Stimulated activated CD8-positive, alpha-beta memory T cell treated with anti-CD3 and anti-CD28 coated beads, Interleukin-2, amount 100 ng/mL, for 1 hour (primary cell): ENCODE measurements around the gene POLR2H.

Experiments
- DNase-seq, 2 donors: peaks; one replicate each; pipeline ENCODE4 v3.0.0-alpha.2; 2020; ENCODE audit warnings: low read depth in 2 of 2

POLR2H gene

GRCh38 chr3:184352149-184352785, 9.2 kb upstream of the POLR2H start:
- DNase-seq = no peak

GRCh38 chr3:184352897-184353545, 8.5 kb upstream of the POLR2H start:
- no peak for DNase-seq

DNA sequence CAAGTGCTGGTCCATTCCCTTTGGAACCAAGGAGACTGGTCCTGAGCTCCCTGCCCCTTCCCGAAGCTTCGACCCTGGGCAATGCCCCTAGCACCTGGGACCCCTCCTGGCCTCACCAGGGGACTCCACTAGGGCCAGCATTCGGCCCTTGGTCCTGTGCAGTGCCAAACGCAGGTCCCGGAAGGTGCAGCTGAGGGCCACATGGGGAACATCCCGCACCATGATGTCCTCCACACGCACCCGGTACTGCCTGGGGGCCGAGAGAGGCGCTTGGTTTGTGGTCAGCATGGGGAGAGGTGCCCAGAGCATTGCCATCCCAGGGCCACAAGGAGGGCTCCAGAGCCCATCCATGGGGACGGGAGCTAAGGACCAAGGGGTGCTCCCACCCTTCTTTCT, 8.0 kb upstream of the POLR2H start:
- DNase-seq = no peak

- peak in 1 of 2 donors; percentile 43 for DNase-seq
These were observed 7.3 kb upstream of the POLR2H start for GRCh38 chr3:184354121-184354728.

GRCh38 chr3:184354754-184355153, 6.8 kb upstream of the POLR2H start:
- DNase-seq = no peak

GRCh38 chr3:184355261-184356040, 6.1 kb upstream of the POLR2H start:
- DNase-seq = no peak

- no peak for DNase-seq
These were observed 4.0 kb upstream of the POLR2H start for GRCh38 chr3:184357248-184358123.

GRCh38 chr3:184358124-184358767, 3.3 kb upstream of the POLR2H start:
- DNase-seq = no peak

- no peak for DNase-seq
These were observed 2.6 kb upstream of the POLR2H start for GRCh38 chr3:184358921-184359350.

GRCh38 chr3:184359610-184360009, 1.9 kb upstream of the POLR2H start:
- no peak for DNase-seq

DNA sequence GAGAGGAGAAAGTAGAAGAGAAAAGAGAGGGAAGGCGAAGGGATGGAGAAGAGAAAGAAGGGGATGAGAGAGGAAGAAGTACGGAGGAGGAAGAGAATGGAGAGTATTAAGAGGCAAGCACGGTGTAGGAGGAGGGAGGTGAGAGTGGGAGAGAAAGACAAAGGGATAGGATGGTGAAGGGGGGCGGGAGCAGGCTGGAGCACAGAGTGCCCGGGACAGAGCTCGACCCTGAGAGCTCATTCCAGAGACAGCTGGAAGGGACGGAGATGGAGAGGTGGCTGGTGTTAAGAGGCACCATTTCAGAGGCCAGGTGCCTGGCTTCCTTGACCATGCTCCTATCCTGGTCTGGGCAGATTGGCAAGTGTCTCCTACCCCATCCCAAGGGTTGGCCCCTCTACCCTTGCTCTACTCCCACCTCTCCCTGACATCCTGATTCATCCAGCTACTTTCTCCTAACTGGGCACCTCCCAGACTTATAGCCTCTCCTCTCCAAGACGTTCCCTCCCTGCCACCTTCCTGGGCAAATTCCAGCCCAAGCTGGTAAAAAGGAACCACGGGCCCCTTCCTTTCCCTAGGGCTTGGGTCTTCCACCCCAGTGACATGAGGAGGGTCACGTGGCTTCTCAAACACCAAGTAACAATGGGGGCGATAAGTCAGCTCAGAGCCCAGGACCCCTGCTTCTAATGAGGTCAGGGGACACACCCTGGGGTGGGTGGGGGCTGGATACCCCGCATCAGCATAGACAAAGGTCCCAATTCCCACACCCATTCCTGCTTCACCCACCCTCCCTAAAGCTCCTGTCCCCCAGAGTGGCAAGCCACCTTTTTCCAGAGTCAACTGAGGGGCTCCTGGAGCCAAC, 1.2 kb upstream of the POLR2H start:
- no peak for DNase-seq

DNA sequence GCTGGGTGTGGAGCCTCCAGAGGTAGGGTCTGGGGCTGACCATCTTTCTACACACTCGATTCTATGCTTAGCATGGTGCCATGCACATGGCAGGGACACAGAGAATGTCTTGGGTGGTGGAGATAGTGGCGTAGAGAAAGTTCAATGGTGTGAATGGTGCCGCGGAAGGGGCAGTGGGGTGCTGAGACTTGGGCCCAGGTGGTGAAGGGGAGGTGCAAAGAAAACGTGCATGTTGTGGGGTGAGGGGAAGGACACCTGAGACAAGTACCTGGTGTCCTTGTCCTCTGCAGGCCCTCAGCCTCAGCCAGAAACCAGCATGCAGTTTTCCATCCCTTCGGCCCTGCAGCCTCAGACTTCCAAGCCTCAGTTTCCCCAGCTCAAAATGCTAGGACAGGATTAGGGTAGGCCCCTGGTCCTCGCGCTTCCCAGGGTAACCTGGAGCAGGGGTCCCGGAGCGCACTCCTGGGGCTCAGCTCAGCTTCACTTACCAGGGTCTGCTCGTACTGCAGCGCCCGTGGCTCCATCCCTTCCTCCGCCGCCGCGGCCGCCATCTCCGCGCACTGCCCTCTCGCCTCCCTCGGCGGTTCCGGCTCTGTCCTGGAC, 480 bp upstream of the POLR2H start:
- no peak for DNase-seq

- DNase-seq = no peak
These were observed 590 bp downstream of the POLR2H start for GRCh38 chr3:184361932-184362667.

DNA sequence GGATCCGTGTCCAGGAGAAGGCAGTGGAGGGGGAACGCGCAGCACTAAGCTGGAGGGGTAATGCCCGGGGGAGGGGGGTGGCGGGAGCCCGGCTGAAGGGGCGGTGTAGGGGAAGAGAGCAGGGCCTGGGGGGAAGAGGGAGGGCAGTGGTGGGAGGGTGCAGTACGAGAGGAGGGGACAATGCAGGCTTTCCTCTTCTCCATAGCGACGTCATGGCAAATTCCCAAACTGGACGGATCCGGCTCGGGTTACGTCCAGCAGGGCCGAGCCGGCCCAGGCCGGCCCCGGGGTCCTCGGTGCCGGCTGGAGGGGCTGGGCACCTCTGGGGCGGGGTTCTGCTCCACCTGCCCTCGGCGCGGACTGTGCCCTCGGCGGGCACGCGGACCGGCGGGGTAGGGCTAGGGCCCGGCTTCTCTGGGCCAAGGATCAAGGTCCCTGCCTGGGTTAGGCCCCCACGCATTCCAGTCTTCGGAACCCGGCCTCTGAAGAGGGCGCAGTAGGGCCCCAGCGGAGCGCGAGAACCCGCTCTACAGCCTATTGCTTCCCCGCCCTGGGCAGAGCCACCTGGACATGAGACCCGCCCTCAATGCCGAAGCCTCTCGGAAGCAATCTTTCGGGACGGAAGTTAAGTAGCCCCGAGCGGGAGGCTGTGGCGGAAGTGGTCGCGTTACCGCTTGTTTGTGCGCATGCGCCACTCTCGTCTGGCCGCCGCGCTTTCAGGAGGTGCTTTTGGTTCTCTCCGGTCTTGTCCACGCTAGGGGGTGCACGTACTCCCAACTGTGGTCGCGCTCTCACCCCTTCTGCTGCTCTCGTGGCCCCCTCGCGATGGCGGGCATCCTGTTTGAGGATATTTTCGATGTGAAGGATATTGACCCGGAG, 1.4 kb downstream of the POLR2H start:
- DNase-seq = peak; percentile 90 to 98

- DNase-seq = no peak
These were observed 5.2 kb downstream of the POLR2H start for GRCh38 chr3:184366619-184367289.

GRCh38 chr3:184368116-184368515, 6.6 kb downstream of the POLR2H start:
- DNase-seq = no peak

DNA sequence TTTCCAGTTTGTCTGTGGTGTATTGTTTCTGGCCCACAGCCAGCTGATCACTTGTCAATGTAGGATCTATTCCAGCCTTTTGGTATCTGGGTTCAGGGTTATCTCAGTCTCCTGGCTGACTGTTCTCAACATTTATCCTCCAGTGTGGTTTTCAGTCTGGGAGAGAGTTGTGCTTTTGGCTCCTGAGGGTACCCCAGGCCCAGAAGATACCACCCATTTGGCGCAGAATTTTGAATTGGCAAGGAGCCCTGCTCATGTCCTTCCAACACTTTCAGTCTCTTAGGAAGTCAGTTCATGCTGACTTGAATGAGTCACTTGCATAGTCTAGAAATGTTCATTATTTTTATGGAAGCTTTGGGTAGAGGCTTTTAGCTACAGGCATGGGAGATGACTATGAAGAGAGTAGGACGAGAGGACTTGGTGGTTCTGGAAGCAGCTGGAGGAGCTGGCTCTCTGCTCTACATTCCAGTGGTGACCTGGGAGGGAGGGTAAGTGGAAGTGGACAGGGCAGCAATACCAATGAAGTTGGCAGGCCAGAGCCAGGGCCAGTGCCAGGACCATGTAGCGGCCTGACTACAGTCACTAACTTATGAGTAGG, 7.2 kb downstream of the POLR2H start:
- no peak for DNase-seq
